Heart right ventricle (tissue), 16 donors: Measurements from ENCODE around the gene SH3TC1. TPM values are rescaled to one million over a fixed set of nuclear protein-coding genes. Genes with fewer than 3 reads are reported as not detected.

Source experiments
- ATAC-seq, 8 donors: fragments of 200-7000 bp; cut with Tn5 transposase; one replicate each; pipeline ENCODE4 v1.9.1; 2020; ENCODE audit warnings: mild to moderate bottlenecking in 8 of 8, moderate library complexity in 8 of 8, moderate number of reproducible peaks in 1 of 8
- DNase-seq, 2 donors: peaks; one replicate each; pipeline ENCODE4 v3.0.0-alpha.2; 2020
- H3K27ac ChIP-seq, 10 donors: fragments of 200-600 bp; sonication (generic) in 2 of 10; one replicate each; pipeline versions ENCODE4 v1.5.0 to v1.8.0; 2020 to 2022; ENCODE audit warnings: mild to moderate bottlenecking in 3 of 10
- H3K27me3 ChIP-seq, 7 donors: fragments of 200-600 bp; one replicate each; pipeline ENCODE4 v1.8.0; 2021 to 2022; ENCODE audit warnings: mild to moderate bottlenecking in 2 of 7
- H3K36me3 ChIP-seq, 9 donors: fragments of 200-600 bp; sonication (generic) in 1 of 9; one replicate each; pipeline versions ENCODE4 v1.5.0 to v1.8.0; 2020 to 2022; ENCODE audit warnings: mild to moderate bottlenecking in 2 of 9
- H3K4me1 ChIP-seq, 9 donors: fragments of 200-600 bp; sonication (generic) in 1 of 9; one replicate each; pipeline versions ENCODE4 v1.5.0 to v1.8.0; 2020 to 2022; ENCODE audit warnings: mild to moderate bottlenecking in 4 of 9
- H3K4me3 ChIP-seq, 10 donors: fragments of 200-600 bp; sonication (generic) in 2 of 10; one replicate each; pipeline versions ENCODE4 v1.5.0 to v1.8.0; 2020 to 2022; ENCODE audit warnings: mild to moderate bottlenecking in 7 of 10, moderate library complexity in 2 of 10
- H3K9me3 ChIP-seq, 11 donors: fragments of 200-600 bp in 10 of 11; sonication (generic) in 2 of 11; one replicate each; pipeline versions ENCODE4 v1.5.0 to v1.8.0; 2013 to 2022; ENCODE audit warnings: mild to moderate bottlenecking in 2 of 11, control low read depth in 1 of 11, moderate library complexity in 1 of 11
- CTCF ChIP-seq, 9 donors: fragments of 200-600 bp; sonication (generic) in 2 of 9; IDR thresholded peaks; one replicate each; pipeline versions ENCODE4 v1.5.0 to v1.8.0; 2021 to 2022; ENCODE audit warnings: antibody characterized with exemption in 9 of 9, mild to moderate bottlenecking in 5 of 9, moderate library complexity in 1 of 9
- WGBS, 2 donors: extraction: QIAGEN DNeasy Blood & Tissue Kit; methylation state at CpG; one replicate each; pipeline ENCODE4 v1.1.7; 2013; ENCODE audit warnings: inconsistent platforms in 1 of 2; 5-methylcytosine and 5-hydroxymethylcytosine counted together
- intact Hi-C, 10 donors: fragments of 100-400 bp; cut with DNase I; formaldehyde crosslinking; loops; one replicate each; pipeline versions ENCODE4 v1.11.1 to v1.14.2; 2022
- polyA plus RNA-seq, 2 donors: library from polyadenylated mRNA; stranded (reverse); fragments of 200-250 nt; gene quantifications; one replicate each; pipeline ENCODE4 v1.2.3, GENCODE V29; 2013
- total RNA-seq, 10 donors: library from RNA; stranded (reverse); fragmentation: NEBNext Ultra II Directional in 3 of 10; extraction: Animal tissue kit (Norgen Biotek cat#: 25700) in 3 of 10; gene quantifications; one replicate each; pipeline versions ENCODE4 v1.2.1 to v1.2.4, GENCODE V29; 2021 to 2023
- donor health status: Arrhythmogenic right ventricular cardiomyopathy.
- donor health status: ischemic (EF 13 %, LVEDD 7.1; RV severe dilation, severe dysfunction).
- donor health status: healthy with polysubstance abuse.
- donor health status: DM: no; HTN: yes; CAD: no.
- donor health status: DM: no; HTN: no; CAD: no.
- donor health status: ischemic (EF 25% LVEDD 6.9; RV normal size, moderate dysfunction).
- donor health status: ischemic (EF 25% LVEDD 5.7; RV mildly dilated, moderate dysfunction).
- donor health status: healthy.
- donor health status: DM: yes; HTN: yes; CAD: no.
- donor health status: Ischemic cardiomyopathy.
- donor health status: ischemic (EF 35%, LVEDD 5.7; RV mildly dilated, moderate dysfunction).
- donor health status: nonischemic (EF 11% LVEDD 7.7; RV severe dilation, severe dysfunction).
- donor health status: DM: yes; HTN: yes; CAD: no.
- donor health status: PGD.
- donor health status: ischemic (EF 29% LVEDD 5.4; RV normal size, mild dysfunction).
- donor health status: nonischemic (EF 23%, LVEDD 6.1; RV moderate dilation, normal function).

The SH3TC1 gene
- total and polyA plus RNA-seq, 12 donors, result 7.4 to 22.8 (median 11.2) TPM

GRCh38 chr4:8280876-8281440, 81.9 kb downstream of the SH3TC1 start:
- intact Hi-C loops, result no loop called here
- H3K27ac ChIP-seq, result peak overlapping the region in 6 of 10 donors; percentile 40 to 71 (median 54)
- DNase-seq, result peak in 1 of 2 donors; percentile 9

GRCh38 chr4:8281519-8282133, 82.5 kb downstream of the SH3TC1 start:
- 38 to 50% methylated on average over 19 of the region's 19 CpGs for WGBS, 2 donors
- Histone ChIP-seq H3K27me3 (no peaks in the 10 kb centered on the region), H3K4me1 (peaks cover 33 to 76% (median 45%) of the 10 kb centered on the region in 9 donors), H3K36me3 (peaks cover 0 to 17% (median 0%) of the 10 kb centered on the region in 9 donors), H3K27ac (peak overlapping the region in 8 of 10 donors; percentile 39 to 71 (median 53)), H3K9me3 (no peaks in the 10 kb centered on the region), H3K4me3 (no peak overlapping the region)
- no peak for TF ChIP-seq CTCF (IDR thresholded peaks at IDR 0.05)
- intact Hi-C loops, result no loop called here
- DNase-seq, result peak; percentile 69 to 85
- peak; percentile 32 to 75 (median 52) for ATAC-seq

More at GRCh38 chr4:8280876-8281440, 81.9 kb downstream of the SH3TC1 start:
- 91 to 93% methylated on average over 15 of the region's 15 CpGs for WGBS, 2 donors
- Histone ChIP-seq H3K27me3 (no peaks in the 10 kb centered on the region), H3K9me3 (no peaks in the 10 kb centered on the region), H3K4me1 (peaks cover 39 to 76% (median 52%) of the 10 kb centered on the region in 9 donors), H3K4me3 (no peak overlapping the region), H3K36me3 (peaks cover 0 to 17% (median 0%) of the 10 kb centered on the region in 9 donors)
- no peak for TF ChIP-seq CTCF (IDR thresholded peaks at IDR 0.05)
- ATAC-seq, result no peak

GRCh38 chr4:8282134-8282641, 83.1 kb downstream of the SH3TC1 start:
- DNase-seq (no peak), ATAC-seq (no peak)
- H3K4me1 ChIP-seq, result peaks cover 30 to 75% (median 40%) of the 10 kb centered on the region in 9 donors
- no peak for TF ChIP-seq CTCF (IDR thresholded peaks at IDR 0.05)
- intact Hi-C loops, result no loop called here
- no peaks in the 10 kb centered on the region for H3K27me3 ChIP-seq
- 93 to 94% methylated on average over 14 of the region's 14 CpGs for WGBS, 2 donors
- H3K36me3 ChIP-seq, result peaks cover 0 to 23% (median 0%) of the 10 kb centered on the region in 9 donors
- peak overlapping the region in 8 of 10 donors; percentile 39 to 71 (median 53) for H3K27ac ChIP-seq
- no peaks in the 10 kb centered on the region for H3K9me3 ChIP-seq
- H3K4me3 ChIP-seq, result no peak overlapping the region

- DNase-seq, result peak in 1 of 2 donors; percentile 6
- H3K4me1 ChIP-seq, result peaks cover 27 to 70% (median 34%) of the 10 kb centered on the region in 9 donors
Observed at GRCh38 chr4:8282742-8283141, 83.7 kb downstream of the SH3TC1 start.

More at GRCh38 chr4:8282742-8283141, 83.7 kb downstream of the SH3TC1 start:
- WGBS, 2 donors, result 96% methylated on average over 14 of the region's 14 CpGs
- Histone ChIP-seq H3K27me3 (no peaks in the 10 kb centered on the region), H3K9me3 (no peaks in the 10 kb centered on the region), H3K4me3 (no peak overlapping the region), H3K36me3 (peaks cover 0 to 29% (median 0%) of the 10 kb centered on the region in 9 donors), H3K27ac (peak overlapping the region in 1 of 10 donors; percentile 26)
- no peak for ATAC-seq
- intact Hi-C loops, result no loop called here
- no peak for TF ChIP-seq CTCF (IDR thresholded peaks at IDR 0.05)
